Trophoblast cell (in vitro differentiated cells and primary cell): ENCODE results near the gene ARHGAP4.

Experiments
- DNase-seq, 2 donors: peaks; one replicate each; pipeline ENCODE4 v3.0.0-alpha.2; 2016
- H2AFZ ChIP-seq: 2 replicates; pipeline ENCODE4 v1.6.1; 2013; ENCODE audit warnings: low read length, moderate library complexity, mild to moderate bottlenecking; ENCODE audit not compliant: insufficient read depth, poor library complexity
- H2AK5ac ChIP-seq: 2 replicates; pipeline ENCODE4 v1.6.1; 2013; ENCODE audit warnings: mild to moderate bottlenecking, low read length
- H2BK120ac ChIP-seq: 2 replicates; pipeline ENCODE4 v1.6.1; 2013; ENCODE audit warnings: low read length, mild to moderate bottlenecking, moderate library complexity; ENCODE audit not compliant: insufficient read depth, poor library complexity
- H2BK12ac ChIP-seq: 2 replicates; pipeline ENCODE4 v1.6.1; 2013; ENCODE audit warnings: mild to moderate bottlenecking, low read length, moderate library complexity
- H2BK5ac ChIP-seq: 2 replicates; pipeline ENCODE4 v1.6.1; 2013; ENCODE audit warnings: low read length, low read depth, moderate library complexity, mild to moderate bottlenecking; ENCODE audit not compliant: poor library complexity
- H3K14ac ChIP-seq: 2 replicates; pipeline ENCODE4 v1.6.1; 2013; ENCODE audit warnings: mild to moderate bottlenecking, low read length
- H3K18ac ChIP-seq: 2 replicates; pipeline ENCODE4 v1.6.1; 2013; ENCODE audit warnings: mild to moderate bottlenecking, low read length
- H3K23ac ChIP-seq: 2 replicates; pipeline ENCODE4 v1.6.1; 2013; ENCODE audit warnings: low read length
- H3K27ac ChIP-seq: 2 replicates; pipeline ENCODE4 v1.5.1; 2013; ENCODE audit warnings: low read depth, mild to moderate bottlenecking, inconsistent platforms, low read length, moderate library complexity
- H3K27me3 ChIP-seq: 2 replicates; pipeline ENCODE4 v1.6.1; 2013; ENCODE audit warnings: inconsistent platforms, mild to moderate bottlenecking, low read length, moderate library complexity; ENCODE audit not compliant: insufficient read depth
- H3K36me3 ChIP-seq, 2 experiments: 1 replicate in 1 of 2; 2 replicates in 1 of 2; pipeline ENCODE4 v1.6.1; 2013; ENCODE audit warnings: low read length in 2 of 2, mild to moderate bottlenecking in 2 of 2, moderate library complexity in 1 of 2; ENCODE audit not compliant: insufficient read depth in 2 of 2, control insufficient read depth in 1 of 2
- H3K4ac ChIP-seq: 2 replicates; pipeline ENCODE4 v1.6.1; 2013; ENCODE audit warnings: low read depth, mild to moderate bottlenecking, low read length, moderate library complexity
- H3K4me1 ChIP-seq, 2 experiments: 1 replicate in 1 of 2; 2 replicates in 1 of 2; pipeline ENCODE4 v1.6.1; 2013; ENCODE audit warnings: low read length in 2 of 2, mild to moderate bottlenecking in 2 of 2, moderate library complexity in 1 of 2; ENCODE audit not compliant: insufficient read depth in 2 of 2, control insufficient read depth in 1 of 2
- H3K4me2 ChIP-seq: 2 replicates; pipeline ENCODE4 v1.6.1; 2013; ENCODE audit warnings: inconsistent platforms, mild to moderate bottlenecking, low read length, moderate library complexity
- H3K4me3 ChIP-seq: 2 replicates; pipeline ENCODE4 v1.5.1; 2013; ENCODE audit warnings: mild to moderate bottlenecking, low read depth, low read length, inconsistent platforms
- H3K79me1 ChIP-seq: one replicate; pipeline ENCODE4 v1.6.1; 2013; ENCODE audit warnings: low read length
- H3K79me2 ChIP-seq: 2 replicates; pipeline ENCODE4 v1.6.1; 2013; ENCODE audit warnings: low read length, mild to moderate bottlenecking; ENCODE audit not compliant: control insufficient read depth, insufficient read depth, poor library complexity
- H3K9ac ChIP-seq: 2 replicates; pipeline ENCODE4 v1.6.1; 2013; ENCODE audit warnings: mild to moderate bottlenecking, low read length
- H3K9me3 ChIP-seq: 2 replicates; pipeline ENCODE4 v1.6.1; 2013; ENCODE audit warnings: low read depth, mild to moderate bottlenecking, control low read depth, inconsistent platforms, low read length; ENCODE audit not compliant: insufficient read depth
- H4K12ac ChIP-seq: 2 replicates; pipeline ENCODE4 v1.6.1; 2013; ENCODE audit warnings: low read depth, mild to moderate bottlenecking, low read length, moderate library complexity
- H4K8ac ChIP-seq: 2 replicates; pipeline ENCODE4 v1.6.1; 2013; ENCODE audit warnings: low read depth, mild to moderate bottlenecking, low read length, moderate library complexity
- H4K91ac ChIP-seq: one replicate; pipeline ENCODE4 v1.6.1; 2013; ENCODE audit warnings: low read depth, mild to moderate bottlenecking, low read length, moderate library complexity
- WGBS: extraction: QIAGEN DNeasy Blood & Tissue Kit; methylation state at CpG from one replicate; pipeline ENCODE4 v1.1.7; 2013; ENCODE audit warnings: missing lambda C conversion rate; ENCODE audit not compliant: insufficient read length, insufficient coverage; ENCODE audit errors: extremely low coverage; 5-methylcytosine and 5-hydroxymethylcytosine counted together

ARHGAP4 gene

DNA sequence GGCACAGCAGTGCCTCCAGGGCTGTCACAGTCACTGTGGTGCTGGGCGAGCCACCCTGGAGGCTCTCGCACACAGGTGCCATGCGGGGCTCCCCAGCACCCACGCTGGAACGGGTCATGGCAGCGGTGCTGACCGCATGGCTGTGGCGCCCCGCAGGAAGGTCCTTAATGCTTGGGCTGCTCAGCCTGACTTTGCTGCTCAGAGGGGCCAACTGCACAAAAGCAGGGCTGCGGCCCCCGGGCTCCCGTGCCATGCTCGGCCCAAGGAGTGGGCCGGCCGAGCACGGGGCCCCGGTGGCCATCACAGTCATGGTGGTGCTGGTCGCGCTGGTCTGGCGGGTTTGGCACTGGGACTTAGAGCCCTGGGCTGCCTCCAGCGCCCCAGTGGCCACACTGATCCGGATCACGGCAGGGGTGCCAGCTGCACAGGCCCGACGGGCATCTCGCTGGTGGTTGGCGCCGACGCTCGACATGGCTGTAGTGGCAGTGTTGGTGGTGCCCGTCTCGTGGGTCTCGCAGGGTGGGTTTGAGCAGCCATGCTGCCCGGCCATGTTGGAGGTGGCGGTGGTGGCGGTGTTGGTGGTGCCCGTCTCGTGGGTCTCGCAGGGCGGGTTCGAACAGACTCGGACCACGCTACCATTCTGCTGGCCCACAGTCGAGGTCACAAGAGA lies 28.6 kb upstream of the ARHGAP4 start:
- Histone ChIP-seq H3K79me1 (no peaks in the 10 kb centered on the region), H4K91ac (no peak overlapping the region), H4K8ac (no peak overlapping the region), H3K14ac (no peak overlapping the region), H3K27ac (no peak overlapping the region), H3K18ac (no peak overlapping the region), H3K9ac (no peak overlapping the region), H3K9me3 (no peaks in the 10 kb centered on the region), H3K27me3 (no peaks in the 10 kb centered on the region), H2BK12ac (no peak overlapping the region), H2BK5ac (no peak overlapping the region), H3K4me3 (no peak overlapping the region), H3K36me3 (peaks cover 100% of the 10 kb centered on the region in 2 experiments), H3K23ac (no peak overlapping the region), H3K79me2 (no peaks in the 10 kb centered on the region), H2AFZ (no peak overlapping the region), H2AK5ac (no peak overlapping the region), H3K4ac (no peak overlapping the region), H3K4me2 (no peak overlapping the region), H2BK120ac (no peak overlapping the region), H3K4me1 (no peaks in the 10 kb centered on the region), H4K12ac (no peak overlapping the region)
- WGBS, result no CpG with 5 or more reads among the region's 44 CpGs
- no peak for DNase-seq

DNA sequence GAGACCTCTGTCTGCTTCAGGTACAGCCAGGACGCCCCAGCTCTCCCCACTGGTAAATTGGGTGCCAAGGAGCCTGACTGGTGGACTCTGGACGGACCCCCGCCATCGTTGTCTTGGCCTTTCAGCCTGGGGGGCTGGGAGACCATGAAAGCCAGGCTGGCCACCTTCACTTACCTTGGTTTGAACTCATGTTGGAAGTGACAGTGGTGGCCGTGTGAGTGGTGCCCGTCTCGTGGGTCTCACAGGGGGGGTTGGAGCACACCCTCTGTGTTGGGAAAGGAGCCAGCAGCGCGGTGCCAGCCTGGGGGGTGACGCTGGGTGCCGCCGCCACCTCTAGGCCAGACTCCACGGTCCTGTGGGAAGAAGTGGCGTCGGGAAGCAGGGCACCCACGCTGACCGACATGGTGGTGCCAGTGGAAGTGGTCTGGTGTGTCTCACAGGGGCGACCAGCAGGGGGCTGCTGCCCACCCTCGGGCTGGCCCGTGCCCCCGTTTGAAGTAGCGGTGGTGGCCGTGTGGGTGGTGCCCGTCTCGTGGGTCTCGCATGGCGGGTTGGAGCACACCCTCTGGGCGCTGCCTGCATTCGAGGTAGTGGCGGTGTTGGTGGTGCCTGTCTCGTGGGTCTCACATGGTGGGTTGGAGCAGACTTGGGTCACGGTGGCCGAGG lies 28.0 kb upstream of the ARHGAP4 start:
- Histone ChIP-seq H3K27ac (no peak overlapping the region), H2AFZ (no peak overlapping the region), H3K36me3 (peaks cover 99 to 100% of the 10 kb centered on the region in 2 experiments), H4K91ac (no peak overlapping the region), H3K18ac (no peak overlapping the region), H3K79me2 (no peaks in the 10 kb centered on the region), H2AK5ac (no peak overlapping the region), H2BK120ac (no peak overlapping the region), H3K14ac (no peak overlapping the region), H3K9me3 (no peaks in the 10 kb centered on the region), H2BK5ac (no peak overlapping the region), H4K8ac (no peak overlapping the region), H3K79me1 (no peaks in the 10 kb centered on the region), H3K4ac (no peak overlapping the region), H2BK12ac (no peak overlapping the region), H4K12ac (no peak overlapping the region), H3K4me2 (no peak overlapping the region), H3K23ac (no peak overlapping the region), H3K4me3 (no peak overlapping the region), H3K4me1 (no peaks in the 10 kb centered on the region), H3K9ac (no peak overlapping the region), H3K27me3 (no peaks in the 10 kb centered on the region)
- no CpG with 5 or more reads among the region's 33 CpGs for WGBS
- no peak for DNase-seq

DNA sequence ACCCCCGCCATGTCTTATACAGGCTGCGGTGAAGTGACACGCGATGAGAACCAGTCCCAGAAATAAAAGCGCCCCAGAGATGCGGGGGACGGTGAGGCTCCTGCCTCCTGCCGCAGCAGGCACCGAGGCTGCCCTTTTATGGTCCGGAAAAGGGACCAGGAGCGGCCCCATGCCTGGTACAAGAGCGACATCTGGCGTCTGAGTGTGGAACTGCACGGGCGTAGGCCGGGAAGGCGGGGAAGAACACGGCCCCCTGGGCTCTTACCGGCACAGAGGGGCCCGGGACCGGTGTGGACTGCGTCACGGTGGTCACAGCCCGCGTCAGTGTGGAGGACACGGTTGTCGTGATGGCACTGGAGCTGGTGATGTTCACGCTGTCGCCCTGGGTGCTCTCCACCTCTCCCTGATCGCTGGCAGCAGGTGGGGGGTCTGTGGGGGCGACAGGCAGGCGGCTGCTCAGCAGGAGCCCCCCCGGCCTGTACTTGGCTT lies 27.3 kb upstream of the ARHGAP4 start:
- Histone ChIP-seq H2BK120ac (no peak overlapping the region), H4K12ac (no peak overlapping the region), H3K4me2 (no peak overlapping the region), H2BK12ac (no peak overlapping the region), H2BK5ac (no peak overlapping the region), H3K4me3 (no peak overlapping the region), H3K36me3 (peaks cover 97 to 100% of the 10 kb centered on the region in 2 experiments), H4K8ac (no peak overlapping the region), H2AK5ac (no peak overlapping the region), H3K4ac (no peak overlapping the region), H3K79me2 (no peaks in the 10 kb centered on the region), H2AFZ (no peak overlapping the region), H3K9ac (no peak overlapping the region), H3K9me3 (no peaks in the 10 kb centered on the region), H3K23ac (no peak overlapping the region), H3K27me3 (no peaks in the 10 kb centered on the region), H3K79me1 (no peaks in the 10 kb centered on the region), H3K27ac (no peak overlapping the region), H4K91ac (no peak overlapping the region), H3K18ac (no peak overlapping the region), H3K14ac (no peak overlapping the region), H3K4me1 (no peaks in the 10 kb centered on the region)
- peak; percentile 27 to 88 for DNase-seq
- no CpG with 5 or more reads among the region's 33 CpGs for WGBS

DNA sequence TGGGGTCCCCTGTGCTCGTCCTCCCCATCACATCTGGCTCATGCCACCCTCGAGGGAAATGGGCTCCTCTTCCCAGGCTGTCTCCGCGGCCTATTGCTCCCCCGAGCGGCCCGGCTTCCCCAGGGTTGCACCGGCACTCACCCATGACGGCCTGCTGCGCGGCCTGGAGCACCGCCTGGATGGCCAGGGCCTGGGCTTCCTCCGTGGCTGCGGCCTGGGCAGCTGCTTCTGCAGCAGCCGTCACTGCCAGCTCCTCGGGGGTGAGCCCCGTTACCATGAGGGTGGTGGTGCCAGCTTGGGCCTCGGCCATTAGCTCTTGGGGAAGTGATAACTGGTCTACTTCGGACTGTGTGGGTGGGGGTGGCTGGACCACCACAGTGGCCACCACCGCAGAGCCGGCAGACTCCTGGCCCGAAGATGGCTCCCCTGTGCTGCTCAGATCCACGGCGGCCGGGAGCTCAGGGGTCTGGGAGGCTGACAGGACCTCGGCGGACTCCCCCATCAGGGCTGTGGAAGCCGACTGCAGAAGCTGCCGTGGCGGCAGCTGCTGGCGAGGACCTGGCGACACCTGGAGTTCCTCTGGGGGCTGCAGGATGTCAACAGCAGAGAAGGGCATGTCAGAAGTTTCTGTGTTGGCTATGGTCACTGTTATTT lies 26.4 kb upstream of the ARHGAP4 start:
- no peak overlapping the region for H3K14ac ChIP-seq
- H2AK5ac ChIP-seq, result no peak overlapping the region
- WGBS, result no CpG with 5 or more reads among the region's 32 CpGs

More for the DNA sequence above, 26.4 kb upstream of the ARHGAP4 start:
- no peak overlapping the region for H4K12ac ChIP-seq
- H3K4ac ChIP-seq, result no peak overlapping the region
- no peak overlapping the region for H3K27ac ChIP-seq
- H3K4me3 ChIP-seq, result no peak overlapping the region
- no peak overlapping the region for H2BK120ac ChIP-seq
- H2BK12ac ChIP-seq, result no peak overlapping the region
- H3K18ac ChIP-seq, result peak overlapping the region; percentile 38
- peaks cover 92 to 95% of the 10 kb centered on the region in 2 experiments for H3K36me3 ChIP-seq
- H2BK5ac ChIP-seq, result no peak overlapping the region
- H3K4me2 ChIP-seq, result no peak overlapping the region
- no peak for DNase-seq
- H3K27me3 ChIP-seq, result no peaks in the 10 kb centered on the region
- no peaks in the 10 kb centered on the region for H3K4me1 ChIP-seq
- no peak overlapping the region for H2AFZ ChIP-seq
- H4K8ac ChIP-seq, result no peak overlapping the region
- no peak overlapping the region for H3K23ac ChIP-seq
- H3K79me1 ChIP-seq, result no peaks in the 10 kb centered on the region
- no peaks in the 10 kb centered on the region for H3K79me2 ChIP-seq
- H3K9ac ChIP-seq, result no peak overlapping the region
- H3K9me3 ChIP-seq, result no peaks in the 10 kb centered on the region
- H4K91ac ChIP-seq, result no peak overlapping the region
